CD4-positive, alpha-beta T cell treated with Interleukin-15 for 1 hour (primary cell): ENCODE measurements around the gene TMEM121.

Experiments
- DNase-seq: peaks from one replicate; pipeline ENCODE4 v3.0.0-alpha.2; 2020

The TMEM121 gene

GRCh38 chr14:105498430-105499255, 27.7 kb upstream of the TMEM121 start:
- DNase-seq, result no peak

GRCh38 chr14:105499256-105500035, 26.9 kb upstream of the TMEM121 start:
- peak; percentile 17 for DNase-seq

GRCh38 chr14:105500036-105500725, 26.2 kb upstream of the TMEM121 start:
- DNase-seq, result no peak

GRCh38 chr14:105500726-105501101, 25.7 kb upstream of the TMEM121 start:
- DNase-seq, result no peak

- DNase-seq, result no peak
Observed at GRCh38 chr14:105501504-105502291, 24.7 kb upstream of the TMEM121 start.

- DNase-seq, result peak; percentile 17
Observed at GRCh38 chr14:105502446-105503295, 23.7 kb upstream of the TMEM121 start.

- DNase-seq, result peak; percentile 21
Observed at GRCh38 chr14:105503296-105503640, 23.1 kb upstream of the TMEM121 start.

GRCh38 chr14:105503935-105504692, 22.3 kb upstream of the TMEM121 start:
- DNase-seq, result no peak

GRCh38 chr14:105505101-105505500, 21.3 kb upstream of the TMEM121 start:
- no peak for DNase-seq

- no peak for DNase-seq
Observed at GRCh38 chr14:105507247-105507646, 19.1 kb upstream of the TMEM121 start.

GRCh38 chr14:105508069-105508468, 18.3 kb upstream of the TMEM121 start:
- no peak for DNase-seq

- no peak for DNase-seq
Observed at GRCh38 chr14:105508601-105509000, 17.8 kb upstream of the TMEM121 start.

GRCh38 chr14:105517096-105517495, 9.3 kb upstream of the TMEM121 start:
- DNase-seq, result no peak

- DNase-seq, result no peak
Observed at GRCh38 chr14:105519946-105520698, 6.3 kb upstream of the TMEM121 start.

GRCh38 chr14:105525326-105525725, 1.1 kb upstream of the TMEM121 start:
- no peak for DNase-seq

GRCh38 chr14:105526776-105527380, 495 bp downstream of the TMEM121 start:
- DNase-seq, result no peak

GRCh38 chr14:105527381-105527825, 1.0 kb downstream of the TMEM121 start:
- DNase-seq, result no peak

- DNase-seq, result peak; percentile 76
Observed at GRCh38 chr14:105527826-105528585, 1.6 kb downstream of the TMEM121 start.
